ENCODE measurements around the gene ARL15.
A peak's percentile ranks its signal among the peaks of the same experiment; 100 is the strongest.

ARL15 gene

DNA sequence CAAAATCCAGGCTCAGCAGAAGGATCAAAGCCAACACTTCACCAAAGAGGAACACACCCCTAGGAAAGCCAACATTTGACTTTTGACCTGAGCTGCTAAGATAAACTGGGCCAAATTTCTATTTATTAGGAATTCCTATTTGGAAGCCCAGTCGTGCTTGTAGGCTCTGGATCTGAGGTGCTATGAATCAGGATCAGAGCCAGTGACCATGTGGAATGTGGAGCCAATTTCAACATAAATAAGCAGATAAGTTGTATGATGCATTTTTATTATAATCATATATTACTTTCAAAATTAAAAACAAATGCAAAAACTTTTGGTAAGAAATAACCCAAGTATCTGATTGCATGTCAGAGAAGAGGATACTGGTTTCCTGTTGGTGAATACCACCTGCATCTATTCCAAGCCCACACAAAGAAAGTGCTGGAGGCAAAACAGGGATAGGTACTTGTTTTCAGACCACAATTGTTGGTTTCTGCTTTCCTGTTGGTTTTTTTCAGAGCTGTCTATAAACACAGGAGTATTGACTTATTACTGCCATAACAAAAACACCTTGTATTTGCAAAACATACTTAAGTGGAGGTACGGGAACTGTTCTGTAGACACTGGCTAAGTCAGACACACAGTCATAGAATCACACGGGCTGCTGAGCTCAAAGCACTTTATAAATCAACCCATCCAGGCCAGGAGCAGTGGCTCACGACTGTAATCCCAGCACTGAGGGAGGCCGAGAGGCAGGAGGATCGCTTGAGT, 52.8 kb downstream of the ARL15 start:
- TF ChIP-seq, protein P1, sequence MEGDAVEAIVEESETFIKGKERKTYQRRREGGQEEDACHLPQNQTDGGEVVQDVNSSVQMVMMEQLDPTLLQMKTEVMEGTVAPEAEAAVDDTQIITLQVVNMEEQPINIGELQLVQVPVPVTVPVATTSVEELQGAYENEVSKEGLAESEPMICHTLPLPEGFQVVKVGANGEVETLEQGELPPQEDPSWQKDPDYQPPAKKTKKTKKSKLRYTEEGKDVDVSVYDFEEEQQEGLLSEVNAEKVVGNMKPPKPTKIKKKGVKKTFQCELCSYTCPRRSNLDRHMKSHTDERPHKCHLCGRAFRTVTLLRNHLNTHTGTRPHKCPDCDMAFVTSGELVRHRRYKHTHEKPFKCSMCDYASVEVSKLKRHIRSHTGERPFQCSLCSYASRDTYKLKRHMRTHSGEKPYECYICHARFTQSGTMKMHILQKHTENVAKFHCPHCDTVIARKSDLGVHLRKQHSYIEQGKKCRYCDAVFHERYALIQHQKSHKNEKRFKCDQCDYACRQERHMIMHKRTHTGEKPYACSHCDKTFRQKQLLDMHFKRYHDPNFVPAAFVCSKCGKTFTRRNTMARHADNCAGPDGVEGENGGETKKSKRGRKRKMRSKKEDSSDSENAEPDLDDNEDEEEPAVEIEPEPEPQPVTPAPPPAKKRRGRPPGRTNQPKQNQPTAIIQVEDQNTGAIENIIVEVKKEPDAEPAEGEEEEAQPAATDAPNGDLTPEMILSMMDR (IDR thresholded peaks at IDR 0.05; ENCODE audit: low read depth, low read length), result no peak
- H3K4me3 ChIP-seq (replicated peaks in 1 of 2; ENCODE audit: low read depth in 2 of 2, low read length in 2 of 2), result no peak overlapping the region
- DNase-seq (ENCODE audit: low read depth in 2 of 2), result no peak

DNA sequence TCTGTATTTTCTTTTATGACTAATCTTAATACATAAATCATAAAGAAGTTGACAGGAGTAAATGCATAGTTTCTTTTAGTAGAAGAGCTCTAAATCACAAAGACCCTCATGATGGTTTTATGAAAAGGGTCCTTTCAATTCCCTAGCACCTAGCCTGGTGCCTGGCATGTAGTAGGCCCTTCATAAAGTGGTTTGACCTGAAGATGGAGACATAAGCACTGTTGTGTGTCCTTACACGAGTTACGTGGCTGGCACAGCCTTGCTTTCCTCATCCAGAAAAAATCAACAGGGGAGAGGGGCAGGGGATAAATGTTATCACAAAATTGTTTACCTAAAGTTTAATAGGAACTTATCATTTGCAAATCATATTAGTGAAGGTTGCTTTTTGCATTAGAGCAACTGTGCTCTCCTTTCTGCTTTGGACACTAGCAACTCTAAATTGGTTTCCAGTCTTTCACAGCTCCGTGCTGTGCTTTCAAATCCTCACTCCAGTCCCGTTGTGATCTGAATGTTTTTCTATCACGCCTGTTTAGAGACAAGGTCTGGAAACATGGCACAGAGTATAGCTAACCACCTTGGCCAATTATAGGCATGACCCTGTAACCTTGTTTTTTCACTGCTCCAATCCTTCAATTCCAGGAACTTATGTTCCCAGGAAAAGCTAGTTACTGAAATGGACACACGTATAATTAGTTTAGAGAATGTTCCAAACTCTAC, 55.7 kb downstream of the ARL15 start:
- no peak overlapping the region for H3K4me3 ChIP-seq (replicated peaks in 1 of 2; ENCODE audit: low read depth in 2 of 2, low read length in 2 of 2)
- peak; percentile 33 to 46 for DNase-seq (ENCODE audit: low read depth in 2 of 2)
- TF ChIP-seq, protein P1 (IDR thresholded peaks at IDR 0.05; ENCODE audit: low read depth, low read length), result peak; percentile 24

DNA sequence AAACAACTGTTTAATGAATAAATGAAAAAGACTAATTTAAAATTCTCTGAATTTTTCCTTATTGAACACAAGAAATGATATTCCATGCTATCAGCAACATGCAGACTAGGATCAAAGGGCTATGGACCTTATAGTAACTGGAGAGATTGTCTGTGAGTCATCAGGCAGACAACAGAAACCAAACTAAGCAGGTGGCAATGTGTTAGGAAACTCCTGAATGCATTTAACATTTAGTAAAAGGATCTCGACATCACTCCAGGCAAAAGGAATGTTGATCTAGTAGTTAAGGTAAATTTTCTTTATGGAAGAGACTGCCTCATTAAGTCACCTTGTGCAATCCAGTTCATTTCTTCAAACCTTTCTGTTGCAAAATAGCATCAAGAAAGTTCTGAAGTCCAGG, 58.4 kb downstream of the ARL15 start:
- TF ChIP-seq, protein P1 (IDR thresholded peaks at IDR 0.05; ENCODE audit: low read depth, low read length), result no peak
- DNase-seq (ENCODE audit: low read depth in 2 of 2), result peak in 1 of 2 donors; percentile 12

DNA sequence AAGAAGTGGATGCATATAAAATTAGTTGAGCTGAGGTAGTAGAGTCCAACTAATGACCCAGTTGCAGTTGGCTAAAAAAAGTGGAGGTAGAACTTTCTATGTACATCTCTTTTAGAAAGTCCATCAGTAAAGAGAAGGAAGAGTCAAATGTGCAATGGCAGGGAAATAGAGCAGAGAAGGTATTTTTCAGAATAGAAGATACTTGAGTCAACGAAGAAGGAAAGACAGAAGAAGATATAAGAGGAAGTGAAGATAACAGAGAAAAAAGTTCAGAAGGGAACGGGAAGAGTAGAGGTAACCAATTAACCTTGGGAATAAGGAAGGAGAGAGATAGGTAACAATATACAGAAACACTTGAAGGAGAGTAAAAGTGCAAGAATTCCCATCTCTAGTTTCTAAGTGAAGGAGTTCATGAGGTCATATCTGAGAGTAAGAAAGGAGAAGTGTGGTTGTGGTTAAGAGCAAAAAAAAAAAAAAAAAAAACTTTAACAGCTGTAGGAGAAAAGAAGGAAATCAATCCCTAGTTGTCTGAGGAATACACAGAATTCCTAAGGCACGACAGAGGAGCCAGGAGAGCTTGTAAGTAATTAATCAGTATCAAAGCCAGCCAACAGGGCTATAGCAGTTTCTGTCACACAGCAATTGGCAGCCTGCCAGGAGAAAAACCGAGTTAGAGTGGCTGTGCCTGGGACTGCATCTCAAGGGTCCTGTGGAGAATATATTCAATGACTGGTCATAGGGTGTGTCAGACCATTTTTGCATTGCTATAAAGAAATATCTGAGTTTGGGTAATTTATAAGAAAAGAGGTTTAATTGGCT, 61.0 kb downstream of the ARL15 start:
- no peak overlapping the region for H3K4me3 ChIP-seq (replicated peaks in 1 of 2; ENCODE audit: low read depth in 2 of 2, low read length in 2 of 2)
- DNase-seq (ENCODE audit: low read depth in 2 of 2), result no peak
- TF ChIP-seq, protein P1 (IDR thresholded peaks at IDR 0.05; ENCODE audit: low read depth, low read length), result no peak

More for the DNA sequence above, 58.4 kb downstream of the ARL15 start:
- H3K4me3 ChIP-seq (replicated peaks in 1 of 2; ENCODE audit: low read depth in 2 of 2, low read length in 2 of 2), result no peak overlapping the region

DNA sequence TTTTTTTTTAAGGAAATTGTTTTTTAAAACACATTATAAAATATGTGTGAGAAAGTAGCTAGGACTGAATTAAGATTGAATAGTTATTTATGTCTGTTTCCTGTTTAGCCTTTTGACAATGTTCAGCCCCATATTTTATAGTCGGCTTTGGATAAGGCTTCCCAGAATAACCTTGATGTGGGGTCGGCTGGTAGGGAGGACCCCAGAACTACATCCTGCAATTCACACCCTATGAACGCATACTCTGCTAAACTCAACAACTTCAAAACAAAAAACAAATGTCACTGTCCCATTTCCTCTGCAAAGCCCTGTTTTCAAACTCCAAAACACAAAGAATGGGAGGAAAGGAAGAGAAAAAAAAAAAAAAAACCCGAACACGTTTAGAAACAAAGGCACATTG, 63.1 kb downstream of the ARL15 start:
- TF ChIP-seq, protein P1 (IDR thresholded peaks at IDR 0.05; ENCODE audit: low read depth, low read length), result no peak
- DNase-seq (ENCODE audit: low read depth in 2 of 2), result no peak
- H3K4me3 ChIP-seq (replicated peaks in 1 of 2; ENCODE audit: low read depth in 2 of 2, low read length in 2 of 2), result no peak overlapping the region

DNA sequence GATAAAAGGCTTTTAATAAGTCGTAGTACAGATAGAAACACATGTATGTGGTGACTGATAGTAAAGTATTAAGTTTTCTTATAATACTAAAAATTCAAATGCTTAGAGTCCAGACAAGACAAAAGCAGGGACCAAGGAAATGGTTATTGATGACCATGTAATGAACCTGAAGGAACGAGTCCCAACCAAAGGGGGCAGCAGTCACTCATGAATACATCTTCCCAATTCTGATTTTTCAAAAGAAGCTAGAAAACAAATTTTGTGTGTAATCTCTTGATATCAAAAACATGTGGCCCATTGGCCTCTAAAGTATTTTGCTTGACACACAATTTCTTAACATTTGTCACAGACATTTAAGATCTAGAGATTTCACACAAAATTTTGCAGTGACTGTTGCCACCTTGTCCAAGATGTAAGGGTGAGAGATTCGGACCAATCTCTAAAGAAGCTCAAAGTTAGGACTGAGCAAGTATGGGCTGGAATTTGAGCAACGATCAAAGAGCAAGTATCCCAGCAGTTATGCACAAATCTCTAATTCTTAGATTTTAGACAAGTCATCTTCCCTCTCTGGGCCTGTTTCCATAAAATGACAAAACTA, 66.8 kb downstream of the ARL15 start:
- TF ChIP-seq, protein P1 (IDR thresholded peaks at IDR 0.05; ENCODE audit: low read depth, low read length), result peak; percentile 75
- no peak overlapping the region for H3K4me3 ChIP-seq (replicated peaks in 1 of 2; ENCODE audit: low read depth in 2 of 2, low read length in 2 of 2)
- peak; percentile 55 to 69 for DNase-seq (ENCODE audit: low read depth in 2 of 2)

Data from cardiac fibroblast (primary cell).